H1 (cell line): ENCODE measurements around the gene HMG20A. TPM values are rescaled to one million over a fixed set of nuclear protein-coding genes. Genes with fewer than 3 reads are reported as not detected.

Experiments
- ASH2L ChIP-seq: fragments of 200-600, 300-600 bp; sonication (generic); IDR thresholded peaks from one replicate; pipeline ENCODE4 v1.7.1; 2017; ENCODE audit warnings: low read length
- BACH1 ChIP-seq: IDR thresholded peaks from 2 replicates; pipeline ENCODE4 v1.6.1; 2012; ENCODE audit warnings: low read length, improper control_type of control experiment
- CEBPB ChIP-seq: IDR thresholded peaks from 2 replicates; pipeline ENCODE4 v1.6.1; 2012; ENCODE audit warnings: low read depth, low read length
- CHD2 ChIP-seq: IDR thresholded peaks from 2 replicates; pipeline ENCODE4 v1.6.1; 2012; ENCODE audit warnings: low read length, improper control_type of control experiment
- CHD7 ChIP-seq: fragments of 300-600 bp; sonication (generic); IDR thresholded peaks from 2 replicates; pipeline ENCODE4 v1.7.1; 2012; ENCODE audit warnings: low read length, moderate library complexity, mild to moderate bottlenecking, inconsistent platforms; ENCODE audit not compliant: insufficient replicate concordance
- HDAC2 ChIP-seq, 2 experiments: fragments of 300-600 bp in 1 of 2; sonication (generic) in 1 of 2; IDR thresholded peaks; 2 replicates each; pipeline ENCODE4 v1.6.1; 2011 to 2012; ENCODE audit warnings: low read depth in 2 of 2, low read length in 2 of 2, mild to moderate bottlenecking in 2 of 2, moderate library complexity in 2 of 2, borderline replicate concordance in 1 of 2, inconsistent platforms in 1 of 2
- JUND ChIP-seq: IDR thresholded peaks from 2 replicates; pipeline ENCODE4 v1.6.1; 2011; ENCODE audit warnings: mild to moderate bottlenecking, improper control_type of control experiment, low read length
- KDM5A ChIP-seq: fragments of 200-600 bp; IDR thresholded peaks from 2 replicates; pipeline ENCODE4 v1.7.1; 2012; ENCODE audit warnings: mild to moderate bottlenecking, low read length, inconsistent platforms, mixed read lengths
- MAFK ChIP-seq: IDR thresholded peaks from 2 replicates; pipeline ENCODE4 v1.6.1; 2012; ENCODE audit warnings: low read depth, mild to moderate bottlenecking, improper control_type of control experiment, low read length
- NANOG ChIP-seq: IDR thresholded peaks from 2 replicates; pipeline ENCODE4 v1.6.1; 2011; ENCODE audit warnings: low read length, low read depth, mild to moderate bottlenecking, inconsistent platforms; ENCODE audit not compliant: insufficient read depth, poor library complexity, severe bottlenecking
- TEAD4 ChIP-seq: IDR thresholded peaks from 2 replicates; pipeline ENCODE4 v1.6.1; 2012; ENCODE audit warnings: low read depth, low read length, inconsistent platforms, mixed read lengths
- polyA plus RNA-seq, 7 experiments: library from polyadenylated mRNA; depleted of rRNA in 3 of 7; stranded (reverse) in 5 of 7; unstranded in 2 of 7; fragments of >200 nt in 5 of 7; fragments of 200-250 nt in 2 of 7; gene quantifications; 1 replicate in 5 of 7; 2 replicates in 1 of 7; 4 replicates in 1 of 7; pipeline versions ENCODE4 v1.2.1 to v1.2.3, GENCODE V29; 2011 to 2013; ENCODE audit warnings: missing spikeins in 2 of 7, mixed read lengths in 2 of 7
- total RNA-seq: library from RNA; stranded (reverse); fragmentation: NEBNext Ultra II Directional; extraction: Animal tissue kit (Norgen Biotek cat#: 25700); gene quantifications from 2 replicates; pipeline ENCODE4 v1.2.1, GENCODE V29; 2021

The HMG20A gene
- total and polyA plus RNA-seq, 2 of the 8 experiments (the other 6 are each of a cell fraction or from before 2014, with no cell fraction given): 52.1 to 59.7 TPM

DNA sequence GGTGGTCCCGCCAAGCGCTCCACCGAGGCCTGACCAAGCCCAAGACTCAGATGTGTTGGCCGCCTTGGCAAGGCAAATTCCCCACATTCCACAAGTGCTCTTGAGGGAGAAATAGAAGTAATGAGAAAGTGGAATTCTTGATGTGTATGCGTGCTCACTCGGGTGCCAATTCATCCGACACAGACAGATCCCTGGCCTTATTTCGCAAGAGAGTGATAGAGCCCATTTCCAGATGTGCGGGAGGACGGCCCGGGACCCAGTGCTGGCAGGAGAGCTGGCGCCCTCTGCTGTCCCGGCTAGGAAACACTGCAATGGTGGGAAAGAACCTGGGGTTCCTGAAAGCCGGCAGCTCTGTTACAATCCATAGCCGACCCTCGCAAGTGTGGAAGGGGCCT lies 76.0 kb downstream of the HMG20A start (continued):
- TF ChIP-seq CHD7 (no peak), ASH2L (peak; percentile 65), CEBPB (peak; percentile 100), NANOG (peak; percentile 49), TEAD4 (peak; percentile 83), BACH1 (peak; percentile 52; the same call in 1 of the 2 replicates), MAFK (no peak), KDM5A (no peak), HDAC2 (IDR thresholded peaks at IDR 0.05; ENCODE audit: borderline replicate concordance in 1 of 2, low read depth in 2 of 2, low read length in 2 of 2) (0 out of 4 replicates have a peak, but pooled peaks of 1 of the 2 experiments have one; percentile 34), CHD2 (0 out of 2 replicates have a peak, but pooled peaks have one; percentile 53), JUND (0 out of 2 replicates have a peak, but pooled peaks have one; percentile 52)
